IMR-90 (cell line): ENCODE measurements around the gene GDPD1. TPM values are rescaled to one million over a fixed set of nuclear protein-coding genes. Genes with fewer than 3 reads are reported as not detected.

Experiments used
- ATAC-seq: fragments of 200-7000 bp; cut with Tn5 transposase; 2 replicates; pipeline ENCODE4 v1.9.1; 2020; ENCODE audit warnings: low read depth, mild to moderate bottlenecking, moderate library complexity
- BruUV-seq: library from RNA; stranded (reverse); fragments of 400-500 nt; replicated peaks from 2 replicates; lab custom pipeline; 2021; lab: Mats Ljungman, UMichigan
- CTCF ChIA-PET: fragments of 300-600 bp; formaldehyde crosslinking; extraction: SDS; loops from one replicate; lab custom pipeline; 2021; ENCODE audit warnings: antibody characterized with exemption; lab: Yijun Ruan, JAX
- POLR2A ChIA-PET: fragments of 300-600 bp; sonication (Branson Sonifier 250); formaldehyde crosslinking; loops from one replicate; lab custom pipeline; 2022; ENCODE audit warnings: antibody characterized with exemption; ENCODE audit not compliant: unreplicated experiment; lab: Charles Lee
- DNase-seq: peaks from one replicate; pipeline ENCODE4 v3.0.0; 2013
- H2AFZ ChIP-seq: replicated peaks from 2 replicates; pipeline ENCODE3; 2013; ENCODE audit warnings: low read length, mild to moderate bottlenecking; ENCODE audit not compliant: poor library complexity
- H2AK5ac ChIP-seq: 2 replicates; pipeline ENCODE4 v1.6.1; 2013; ENCODE audit warnings: low read depth, low read length, inconsistent platforms
- H2AK9ac ChIP-seq: replicated peaks from 2 replicates; pipeline ENCODE3; 2013; ENCODE audit warnings: mild to moderate bottlenecking, low read depth, low read length, moderate library complexity; ENCODE audit not compliant: poor library complexity
- H2BK120ac ChIP-seq: 2 replicates; pipeline ENCODE4 v1.6.1; 2013; ENCODE audit warnings: low read depth, low read length, inconsistent platforms
- H2BK15ac ChIP-seq: 3 replicates; pipeline ENCODE4 v1.6.1; 2013; ENCODE audit warnings: low read depth, low read length, inconsistent platforms
- H2BK20ac ChIP-seq: 2 replicates; pipeline ENCODE4 v1.6.1; 2013; ENCODE audit warnings: low read depth, mild to moderate bottlenecking, inconsistent platforms, low read length, moderate library complexity
- H2BK5ac ChIP-seq: 2 replicates; pipeline ENCODE4 v1.6.1; 2013; ENCODE audit warnings: mild to moderate bottlenecking, low read depth, low read length, inconsistent platforms; ENCODE audit not compliant: poor library complexity, severe bottlenecking
- H3K14ac ChIP-seq: replicated peaks from 2 replicates; pipeline ENCODE4 v1.6.1; 2013; ENCODE audit warnings: low read depth, low read length, inconsistent platforms
- H3K18ac ChIP-seq: 2 replicates; pipeline ENCODE4 v1.6.1; 2013; ENCODE audit warnings: low read depth, low read length, control low read depth
- H3K23ac ChIP-seq: 2 replicates; pipeline ENCODE4 v1.6.1; 2013; ENCODE audit warnings: low read depth, low read length, inconsistent platforms
- H3K27ac ChIP-seq: 2 replicates; pipeline ENCODE4 v1.5.1; 2013; ENCODE audit warnings: mild to moderate bottlenecking, control low read depth, low read length; ENCODE audit not compliant: insufficient read depth
- H3K27me3 ChIP-seq: 2 replicates; pipeline ENCODE4 v1.6.1; 2013; ENCODE audit warnings: low read length; ENCODE audit not compliant: control insufficient read depth, insufficient read depth
- H3K36me3 ChIP-seq: 2 replicates; pipeline ENCODE4 v1.6.1; 2013; ENCODE audit warnings: low read length, mixed read lengths; ENCODE audit not compliant: control insufficient read depth, insufficient read depth
- H3K4ac ChIP-seq: 2 replicates; pipeline ENCODE4 v1.6.1; 2013; ENCODE audit warnings: low read depth, low read length, inconsistent platforms
- H3K4me1 ChIP-seq: 2 replicates; pipeline ENCODE4 v1.6.1; 2013; ENCODE audit warnings: low read length, mixed read lengths; ENCODE audit not compliant: control insufficient read depth, insufficient read depth
- H3K4me2 ChIP-seq: 2 replicates; pipeline ENCODE4 v1.6.1; 2013; ENCODE audit warnings: low read depth, mild to moderate bottlenecking, control low read depth, low read length, moderate library complexity
- H3K4me3 ChIP-seq: 2 replicates; pipeline ENCODE4 v1.5.1; 2013; ENCODE audit warnings: low read depth, mild to moderate bottlenecking, control low read depth, low read length, moderate library complexity; ENCODE audit not compliant: insufficient read depth
- H3K56ac ChIP-seq: 2 replicates; pipeline ENCODE4 v1.6.1; 2013; ENCODE audit warnings: low read length, inconsistent platforms; ENCODE audit not compliant: insufficient read depth; ENCODE audit errors: extremely low read depth
- H3K79me1 ChIP-seq, 2 experiments: 2 replicates each; pipeline ENCODE4 v1.6.1; 2013; ENCODE audit warnings: low read length in 2 of 2, inconsistent platforms in 1 of 2, low read depth in 1 of 2
- H3K9ac ChIP-seq: 2 replicates; pipeline ENCODE4 v1.6.1; 2013; ENCODE audit warnings: low read depth, low read length, control low read depth
- H3K9me1 ChIP-seq: 2 replicates; pipeline ENCODE4 v1.6.1; 2013; ENCODE audit warnings: low read length, inconsistent platforms; ENCODE audit not compliant: insufficient read depth
- H3K9me3 ChIP-seq: 2 replicates; pipeline ENCODE4 v1.6.1; 2013; ENCODE audit warnings: low read length; ENCODE audit not compliant: control insufficient read depth, insufficient read depth
- H4K20me1 ChIP-seq: 2 replicates; pipeline ENCODE4 v1.6.1; 2013; ENCODE audit warnings: low read length, inconsistent platforms; ENCODE audit not compliant: insufficient read depth
- H4K5ac ChIP-seq: 2 replicates; pipeline ENCODE4 v1.6.1; 2013; ENCODE audit warnings: mild to moderate bottlenecking, low read depth, low read length, control low read depth
- H4K8ac ChIP-seq, 2 experiments: 2 replicates each; pipeline ENCODE4 v1.6.1; 2013; ENCODE audit warnings: low read depth in 2 of 2, low read length in 2 of 2, control low read depth in 1 of 2, inconsistent platforms in 1 of 2
- H4K91ac ChIP-seq: 2 replicates; pipeline ENCODE4 v1.6.1; 2013; ENCODE audit warnings: low read depth, low read length, inconsistent platforms; ENCODE audit not compliant: insufficient read depth
- BHLHE40 ChIP-seq: fragments of 150-350 bp; IDR thresholded peaks from 2 replicates; pipeline ENCODE4 v1.6.1; 2016; ENCODE audit warnings: mild to moderate bottlenecking, low read depth, low read length
- CEBPB ChIP-seq: IDR thresholded peaks from 2 replicates; pipeline ENCODE4 v1.6.1; 2012; ENCODE audit warnings: low read depth, low read length, improper control_type of control experiment
- CHD1 ChIP-seq: IDR thresholded peaks from 2 replicates; pipeline ENCODE4 v1.6.1; 2012; ENCODE audit warnings: low read depth, low read length, improper control_type of control experiment
- CTCF ChIP-seq: conservative IDR thresholded peaks from 2 replicates; pipeline ENCODE4 v1.5.1; 2012; ENCODE audit warnings: mild to moderate bottlenecking, low read depth, low read length, improper control_type of control experiment
- ELK1 ChIP-seq: fragments of 150-350 bp; IDR thresholded peaks from 2 replicates; pipeline ENCODE4 v1.6.1; 2016; ENCODE audit warnings: low read depth, mild to moderate bottlenecking, low read length, moderate library complexity, borderline replicate concordance
- FOS ChIP-seq: fragments of 150-350 bp; IDR thresholded peaks from 2 replicates; pipeline ENCODE4 v1.6.1; 2016; ENCODE audit warnings: low read depth, low read length
- MAFK ChIP-seq: IDR thresholded peaks from 2 replicates; pipeline ENCODE4 v1.6.1; 2012; ENCODE audit warnings: low read depth, low read length, improper control_type of control experiment
- MAZ ChIP-seq: IDR thresholded peaks from 2 replicates; pipeline ENCODE4 v1.6.1; 2012; ENCODE audit warnings: low read depth, mild to moderate bottlenecking, low read length, improper control_type of control experiment, moderate library complexity, borderline replicate concordance
- MXI1 ChIP-seq: IDR thresholded peaks from 2 replicates; pipeline ENCODE4 v1.6.1; 2012; ENCODE audit warnings: low read depth, mild to moderate bottlenecking, low read length, moderate library complexity, borderline replicate concordance
- NFE2L2 ChIP-seq: fragments of 150-350 bp; IDR thresholded peaks from 2 replicates; pipeline ENCODE4 v1.6.1; 2016; ENCODE audit warnings: low read depth, mild to moderate bottlenecking, low read length
- RCOR1 ChIP-seq: IDR thresholded peaks from 2 replicates; pipeline ENCODE4 v1.6.1; 2012; ENCODE audit warnings: mild to moderate bottlenecking, low read length, improper control_type of control experiment; ENCODE audit not compliant: insufficient replicate concordance
- WGBS, 2 experiments: methylation state at CpG; one replicate each; pipeline versions ENCODE4 v1.1.5 to v1.1.7; 2013; ENCODE audit warnings: missing lambda C conversion rate in 2 of 2; ENCODE audit not compliant: insufficient read length in 1 of 2; ENCODE audit errors: extremely low coverage in 2 of 2; 5-methylcytosine and 5-hydroxymethylcytosine counted together
- dilution Hi-C: fragments of 300-500 bp; cut with HindIII; formaldehyde crosslinking; loops from one replicate; pipeline ENCODE4 v1.14.3; 2018; ENCODE audit warnings: low sequenced_read_pairs; ENCODE audit not compliant: unreplicated experiment
- in situ Hi-C: fragments of 300-500 bp; cut with MboI; formaldehyde crosslinking; loops from 3 replicates; pipeline ENCODE4 v1.14.3; 2019; ENCODE audit warnings: low sequenced_read_pairs, inconsistent platforms, mixed read lengths
- intact Hi-C: fragments of 100-400 bp; cut with micrococcal nuclease; formaldehyde crosslinking; loops from 2 replicates; pipeline ENCODE4 v1.10.0; 2022
- polyA plus RNA-seq, 3 experiments: library from polyadenylated mRNA; depleted of rRNA; stranded (reverse); fragments of >200 nt; gene quantifications; 2 replicates each; pipeline ENCODE4 v1.2.3, GENCODE V29; 2012; ENCODE audit warnings: low replicate concordance in 1 of 3
- total RNA-seq: library from RNA; depleted of rRNA; stranded (reverse); fragments of >200 nt; gene quantifications from 2 replicates; pipeline ENCODE4 v1.2.3, GENCODE V29; 2012

Gene GDPD1
- total and polyA plus RNA-seq, 2 of the 4 experiments (the other 2 are of a cell fraction): 0.72 to 0.84 TPM

GRCh38 chr17:59275618-59276017, 55.3 kb downstream of the GDPD1 start:
- ChIA-PET CTCF (no interaction called here), POLR2A (no interaction called here)
- Histone ChIP-seq H3K4me1 (no peaks in the 10 kb centered on the region), H2BK15ac (no peak overlapping the region), H3K4me3 (no peak overlapping the region), H3K79me1 (no peaks in the 10 kb centered on the region), H4K20me1 (no peaks in the 10 kb centered on the region), H4K91ac (no peak overlapping the region), H3K4me2 (no peak overlapping the region), H2AFZ (no peak overlapping the region), H2BK20ac (no peak overlapping the region), H2AK5ac (no peak overlapping the region), H3K4ac (no peak overlapping the region), H3K23ac (no peak overlapping the region), H3K36me3 (no peaks in the 10 kb centered on the region), H3K9me3 (no peaks in the 10 kb centered on the region), H4K5ac (no peak overlapping the region), H2BK5ac (no peak overlapping the region), H2BK120ac (no peak overlapping the region), H3K56ac (no peak overlapping the region), H2AK9ac (no peak overlapping the region), H3K27ac (no peak overlapping the region), H3K14ac (no peak overlapping the region), H3K27me3 (no peaks in the 10 kb centered on the region; the same call in 1 of the 2 replicates), H3K9me1 (no peaks in the 10 kb centered on the region), H3K18ac (no peak overlapping the region), H3K9ac (no peak overlapping the region), H4K8ac (no peak overlapping the region)
- BruUV-seq: no TSS peak
- ATAC-seq: no peak
- WGBS, 2 experiments: no CpG with 5 or more reads among the region's 1 CpG
- TF ChIP-seq CHD1 (no peak), CEBPB (no peak), MAZ (no peak), BHLHE40 (no peak), CTCF (no peak), NFE2L2 (no peak), FOS (no peak), MXI1 (no peak), ELK1 (no peak), MAFK (no peak), RCOR1 (no peak)
- dilution Hi-C loops: no loop called here
- in situ Hi-C loops: no loop called here
- no peak for DNase-seq
- intact Hi-C loops: no loop called here
